BLaER1 treated with 17β-estradiol and CSF1 and Interleukin-3, amounts not matched to agents 10 nM and 100 nM (cell line): ENCODE measurements around the gene COL11A1.
"Not testable (repeated sequence)": the region's sequence is repeated elsewhere in the genome, so short reads cannot be mapped to it uniquely, and the experiment has no call there.

Source experiments
- H3K27ac ChIP-seq, 11 experiments: shearing (Covaris generic); formaldehyde crosslinking; 2 replicates each; pipeline ENCODE4 v1.8.1; 2022
- H3K27me3 ChIP-seq, 11 experiments: shearing (Covaris generic); formaldehyde crosslinking; 2 replicates each; pipeline ENCODE4 v1.8.1; 2022
- H3K36me3 ChIP-seq, 11 experiments: shearing (Covaris generic); formaldehyde crosslinking; 2 replicates each; pipeline ENCODE4 v1.8.1; 2022
- H3K4me1 ChIP-seq, 10 experiments: shearing (Covaris generic); formaldehyde crosslinking; 2 replicates each; pipeline ENCODE4 v1.8.1; 2022
- H3K4me2 ChIP-seq, 11 experiments: shearing (Covaris generic); formaldehyde crosslinking; 2 replicates each; pipeline ENCODE4 v1.8.1; 2022
- H3K4me3 ChIP-seq, 10 experiments: shearing (Covaris generic); formaldehyde crosslinking; 2 replicates each; pipeline ENCODE4 v1.8.1; 2022
- H3K9ac ChIP-seq, 11 experiments: shearing (Covaris generic); formaldehyde crosslinking; 2 replicates each; pipeline ENCODE4 v1.8.1; 2022
- H3K9me3 ChIP-seq, 11 experiments: shearing (Covaris generic); formaldehyde crosslinking; replicated peaks in 1 of 11; 2 replicates each; pipeline ENCODE4 v1.8.1; 2022
- H4K20me1 ChIP-seq, 11 experiments: shearing (Covaris generic); formaldehyde crosslinking; 2 replicates each; pipeline ENCODE4 v1.8.1; 2022
- Cebpa-rat ChIP-seq, 11 experiments: shearing (Covaris generic); IDR thresholded peaks; 2 replicates each; pipeline ENCODE4 v1.8.1; 2022

Gene COL11A1

DNA sequence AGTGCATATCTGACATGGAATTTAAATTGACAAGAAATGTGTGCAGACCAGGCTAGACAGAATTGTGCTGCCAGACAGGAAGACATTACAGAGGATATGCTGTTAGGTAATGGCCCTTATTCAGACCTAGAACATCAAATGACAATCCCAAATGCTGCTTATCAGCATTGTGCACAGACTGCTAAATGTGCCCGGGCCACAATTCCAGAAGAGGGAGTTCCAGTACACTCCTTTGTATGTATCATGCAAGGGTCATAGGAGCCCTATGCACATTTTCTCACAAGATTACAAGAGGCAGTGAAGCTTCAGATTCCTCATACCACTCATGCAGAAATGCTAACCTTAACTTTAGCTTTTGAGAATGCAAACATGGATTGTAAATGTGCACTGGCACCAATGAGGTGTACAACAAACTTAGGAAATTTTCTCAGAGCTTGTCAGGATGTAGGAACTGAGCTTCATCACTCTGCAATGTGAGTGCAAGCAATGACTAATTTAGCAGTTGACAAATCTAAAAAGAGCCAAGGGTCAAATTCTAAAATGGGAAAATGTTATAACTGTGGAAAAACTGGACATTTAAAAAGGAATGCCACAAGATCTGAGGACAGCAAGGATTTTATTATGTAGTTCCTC lies 273.5 kb downstream of the COL11A1 start:
- no peak for TF ChIP-seq Cebpa-rat (IDR thresholded peaks at IDR 0.05)
- H3K36me3 ChIP-seq, result no peaks in the 10 kb centered on the region
- H3K4me2 ChIP-seq, result no peak overlapping the region
- H4K20me1 ChIP-seq, result no peaks in the 10 kb centered on the region
- peaks cover 0 to 7% (median 0%) of the 10 kb centered on the region in 10 experiments; a peak in 1 of 20 replicates for H3K4me1 ChIP-seq
- no peak overlapping the region for H3K4me3 ChIP-seq
- no peaks in the 10 kb centered on the region for H3K27me3 ChIP-seq
- peaks cover 0 to 26% (median 8%) of the 10 kb centered on the region in 11 experiments; a peak in 11 of 22 replicates for H3K9me3 ChIP-seq
- no peak overlapping the region for H3K27ac ChIP-seq
- no peak overlapping the region for H3K9ac ChIP-seq

DNA sequence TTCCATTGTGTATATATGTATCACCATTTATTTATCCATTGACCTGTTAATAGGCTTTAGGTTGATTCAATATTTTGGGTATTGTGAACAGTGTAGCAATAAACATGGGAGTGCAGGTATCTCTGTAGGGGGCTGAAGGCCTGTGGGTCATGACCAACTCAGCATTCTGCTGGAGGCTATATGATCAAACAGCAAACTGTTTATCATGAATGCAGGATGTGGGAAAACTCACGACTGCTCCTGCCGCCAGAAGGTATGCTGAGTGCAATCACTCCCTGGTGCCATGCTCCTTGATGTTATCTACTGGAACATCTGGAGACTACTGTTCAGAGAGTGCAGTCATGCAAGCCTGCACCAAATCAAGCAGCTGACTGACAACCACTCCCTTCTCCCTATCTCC lies 275.2 kb downstream of the COL11A1 start:
- peak overlapping the region in 3 of 11 experiments; percentile 2 to 15 (median 10); a peak in 2 of 22 replicates for H3K4me2 ChIP-seq
- H3K4me3 ChIP-seq, result no peak overlapping the region
- peaks cover 0 to 7% (median 0%) of the 10 kb centered on the region in 10 experiments; a peak in 1 of 20 replicates for H3K4me1 ChIP-seq
- H3K36me3 ChIP-seq, result no peaks in the 10 kb centered on the region
- TF ChIP-seq Cebpa-rat (IDR thresholded peaks at IDR 0.05), result no peak
- no peak overlapping the region for H3K9ac ChIP-seq
- no peaks in the 10 kb centered on the region for H4K20me1 ChIP-seq
- no peaks in the 10 kb centered on the region for H3K27me3 ChIP-seq
- H3K27ac ChIP-seq, result no peak overlapping the region
- H3K9me3 ChIP-seq, result peaks cover 0 to 26% (median 8%) of the 10 kb centered on the region in 11 experiments; a peak in 11 of 22 replicates

DNA sequence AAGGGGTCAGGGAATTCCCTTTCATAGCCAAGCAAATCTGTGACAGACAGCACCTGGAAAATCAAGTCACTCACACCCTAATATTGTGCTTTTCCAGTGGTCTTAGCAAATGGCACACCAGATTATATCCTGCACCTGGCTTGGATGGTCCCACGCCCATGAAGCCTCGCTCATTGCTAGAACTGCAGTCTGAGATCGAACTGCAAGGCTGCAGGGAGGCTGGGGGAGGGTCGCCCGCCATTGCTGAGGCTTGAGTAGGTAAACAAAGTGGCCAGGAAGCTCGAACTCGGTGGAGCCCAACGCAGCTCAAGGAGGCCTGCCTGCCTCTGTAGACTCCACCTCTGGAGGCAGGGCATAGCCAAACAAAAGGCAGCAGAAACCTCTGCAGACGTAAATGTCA lies 281.6 kb downstream of the COL11A1 start:
- H3K9ac ChIP-seq, H3K9me3 ChIP-seq, H3K27me3 ChIP-seq, H3K4me1 ChIP-seq, H3K27ac ChIP-seq, H3K4me2 ChIP-seq, H3K36me3 ChIP-seq, H4K20me1 ChIP-seq, H3K4me3 ChIP-seq: not testable (repeated sequence)
